GM18909 (cell line): Measurements from ENCODE around the gene RAB3GAP1.

ENCODE experiments used
- ATAC-seq: cut with Tn5 transposase; IDR thresholded peaks from one replicate; pipeline ENCODE4 v1.9.1; 2021; ENCODE audit warnings: mild to moderate bottlenecking; ENCODE audit not compliant: unreplicated experiment, poor library complexity

The RAB3GAP1 gene

DNA sequence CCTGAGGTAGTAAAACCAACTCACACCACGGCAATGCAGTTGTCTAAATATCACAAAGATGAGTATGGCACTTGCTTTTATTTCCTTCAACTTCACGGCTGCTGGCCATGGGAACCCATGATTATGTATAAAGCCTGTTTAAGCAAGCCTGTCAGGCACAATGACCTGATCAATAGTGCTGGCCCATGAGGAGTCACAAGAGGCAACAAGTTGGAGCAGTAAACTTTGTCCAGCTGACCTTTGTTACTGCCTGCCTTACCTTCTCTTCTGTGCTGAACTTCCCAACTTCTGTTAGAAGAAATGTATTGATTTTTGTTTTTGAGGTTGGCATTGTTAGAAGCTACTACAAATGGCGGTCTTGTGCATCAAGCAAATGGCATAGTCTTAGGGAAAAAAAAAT lies 151.9 kb downstream of the RAB3GAP1 start:
- no peak for ATAC-seq

DNA sequence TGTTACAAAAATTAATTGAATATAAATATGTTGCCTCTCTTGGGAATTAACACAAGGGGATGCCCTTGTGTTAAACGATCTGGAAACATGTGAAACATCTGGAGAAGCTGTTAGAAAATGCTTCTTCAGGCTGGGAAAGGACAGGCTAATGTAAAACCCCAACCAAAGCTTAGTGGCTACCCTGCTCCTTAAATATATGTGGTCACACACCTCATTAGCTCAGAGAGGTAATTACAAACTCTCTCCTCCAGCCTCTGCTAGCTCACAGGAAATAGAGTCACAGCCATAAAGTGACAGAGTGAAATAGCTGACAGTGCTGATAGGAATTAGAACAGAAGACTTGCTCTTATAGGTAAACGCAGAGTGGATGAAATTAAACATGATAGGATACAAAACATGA lies 155.9 kb downstream of the RAB3GAP1 start:
- ATAC-seq = no peak

DNA sequence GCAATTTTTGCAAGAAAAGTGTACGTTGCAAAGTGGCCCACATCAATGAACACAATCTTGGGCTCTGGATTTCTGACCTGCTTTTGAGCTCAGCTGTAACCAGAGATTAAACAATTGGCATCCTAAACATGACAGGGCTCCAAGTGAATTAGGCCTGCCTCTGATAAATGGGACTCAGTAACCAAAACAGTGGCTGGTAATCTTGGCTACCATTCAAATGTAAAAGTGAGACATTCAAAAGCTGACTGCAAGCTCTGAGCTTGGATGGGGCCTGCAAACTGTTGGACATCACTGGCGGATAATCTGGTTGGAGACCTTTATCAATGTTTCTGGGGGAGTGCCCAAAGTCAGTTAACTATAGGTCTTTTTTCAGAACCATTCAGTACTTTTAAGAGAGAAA lies 160.7 kb downstream of the RAB3GAP1 start:
- ATAC-seq = no peak

DNA sequence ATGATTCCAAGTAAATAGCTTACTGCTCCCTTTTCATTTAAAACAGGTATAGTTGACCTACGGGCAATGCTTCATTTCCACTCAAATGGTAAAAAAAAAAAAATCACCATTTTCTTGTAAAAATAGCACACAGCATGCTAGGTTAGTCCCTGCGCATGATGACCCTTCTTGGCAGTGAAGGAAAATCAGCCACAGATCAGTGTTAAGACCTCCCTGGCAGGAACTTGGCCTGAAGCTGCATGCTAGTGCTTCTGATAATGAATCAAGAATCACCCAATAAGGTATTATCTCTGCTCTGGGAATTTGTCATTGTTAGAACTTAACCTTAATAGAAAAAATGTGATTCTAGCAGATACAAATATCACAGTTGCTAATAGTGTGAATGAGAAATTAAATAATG lies 166.3 kb downstream of the RAB3GAP1 start:
- ATAC-seq = no peak

- ATAC-seq = no peak
These were observed 167.1 kb downstream of the RAB3GAP1 start for GRCh38 chr2:135219226-135219625.
